GM12891 (cell line): ENCODE measurements around the gene FAM117A.
"Not testable (repeated sequence)": the region's sequence is repeated elsewhere in the genome, so short reads cannot be mapped to it uniquely, and the experiment has no call there.

Experiments used
- DNase-seq: peaks from one replicate; pipeline ENCODE4 v3.0.0; 2011; ENCODE audit warnings: low spot score; ENCODE audit not compliant: insufficient read length
- FAIRE-seq: peaks from 2 replicates; lab custom pipeline; 2011; peaks lifted over from hg19 to GRCh38; lab: Jason Lieb, UNC
- PAX5 ChIP-seq: IDR thresholded peaks from 2 replicates; pipeline ENCODE4 v1.6.1; 2011; ENCODE audit warnings: low read length, moderate library complexity, mild to moderate bottlenecking; ENCODE audit not compliant: insufficient read depth, severe bottlenecking
- POLR2A ChIP-seq: IDR thresholded peaks from 2 replicates; pipeline ENCODE4 v1.6.1; 2011; ENCODE audit warnings: low read depth, low read length, control low read depth
- POLR2AphosphoS5 ChIP-seq: IDR thresholded peaks from 2 replicates; pipeline ENCODE4 v1.6.1; 2011; ENCODE audit warnings: low read depth, low read length, control low read depth
- POU2F2 ChIP-seq: IDR thresholded peaks from 2 replicates; pipeline ENCODE4 v1.6.1; 2011; ENCODE audit warnings: low read depth, mild to moderate bottlenecking, control low read depth, low read length, moderate library complexity
- SPI1 ChIP-seq: IDR thresholded peaks from 2 replicates; pipeline ENCODE4 v1.6.1; 2011; ENCODE audit warnings: low read depth, low read length, control low read depth
- TAF1 ChIP-seq: IDR thresholded peaks from 2 replicates; pipeline ENCODE4 v1.6.1; 2011; ENCODE audit warnings: low read depth, low read length, control low read depth

Gene FAM117A

GRCh38 chr17:49766918-49767530 lies 3.1 kb upstream of the FAM117A start:
- DNase-seq (no peak), FAIRE-seq (no peak)
- TF ChIP-seq POLR2AphosphoS5 (no peak), PAX5 (no peak), POU2F2 (no peak)

GRCh38 chr17:49764559-49765180 lies 739 bp upstream of the FAM117A start:
- DNase-seq (no peak), FAIRE-seq (no peak)
- peak; percentile 2; the same call in 1 of the 2 replicates for TF ChIP-seq POU2F2
- TF ChIP-seq SPI1: no peak

GRCh38 chr17:49762151-49762941 lies 1.6 kb downstream of the FAM117A start:
- DNase-seq (no peak), FAIRE-seq (peak; percentile 41)
- TF ChIP-seq POLR2A (no peak), POLR2AphosphoS5 (no peak), TAF1 (no peak), PAX5 (no peak), SPI1 (no peak), POU2F2 (no peak)

- no peak for TF ChIP-seq SPI1
- TF ChIP-seq POLR2AphosphoS5: no peak
- TF ChIP-seq PAX5: no peak
- no peak for TF ChIP-seq POU2F2
- TF ChIP-seq TAF1: no peak
- no peak for TF ChIP-seq POLR2A
- FAIRE-seq (no peak), DNase-seq (no peak)
Measured at GRCh38 chr17:49760932-49761558, 2.9 kb downstream of the FAM117A start.

GRCh38 chr17:49760296-49760695 lies 3.6 kb downstream of the FAM117A start:
- no peak for DNase-seq
- no peak for FAIRE-seq
- no peak for TF ChIP-seq POLR2AphosphoS5
- TF ChIP-seq POLR2A: no peak
- TF ChIP-seq POU2F2: no peak

GRCh38 chr17:49759203-49759602 lies 4.7 kb downstream of the FAM117A start:
- FAIRE-seq: no peak
- no peak for TF ChIP-seq TAF1
- TF ChIP-seq PAX5: no peak
- no peak for TF ChIP-seq POU2F2
- no peak for TF ChIP-seq POLR2A
- no peak for TF ChIP-seq SPI1
- no peak for TF ChIP-seq POLR2AphosphoS5
- DNase-seq: no peak

- DNase-seq, FAIRE-seq: not testable (repeated sequence)
Measured at GRCh38 chr17:49758464-49759010, 5.4 kb downstream of the FAM117A start.

GRCh38 chr17:49757151-49757777 lies 6.7 kb downstream of the FAM117A start:
- FAIRE-seq: no peak
- no peak for TF ChIP-seq TAF1
- TF ChIP-seq POLR2AphosphoS5: no peak
- TF ChIP-seq PAX5: no peak
- no peak for TF ChIP-seq SPI1
- TF ChIP-seq POLR2A: no peak
- TF ChIP-seq POU2F2: no peak
- no peak for DNase-seq

GRCh38 chr17:49756323-49757150 lies 7.4 kb downstream of the FAM117A start:
- DNase-seq: no peak
- TF ChIP-seq SPI1 (no peak), POLR2AphosphoS5 (no peak), POU2F2 (no peak), TAF1 (no peak), PAX5 (no peak), POLR2A (no peak)
- no peak for FAIRE-seq
